K562 (cell line): Measurements from ENCODE around the gene GAL3ST3. TPM values are rescaled to one million over a fixed set of nuclear protein-coding genes. Genes with fewer than 3 reads are reported as not detected.
A peak's percentile ranks its signal among the peaks of the same experiment; 100 is the strongest.

ENCODE experiments used
- BCOR ChIP-seq: fragments of 450-650 bp; IDR thresholded peaks from 2 replicates; pipeline ENCODE4 v1.6.1; 2016
- BMI1 ChIP-seq: fragments of 150-350 bp; IDR thresholded peaks from 2 replicates; pipeline ENCODE4 v1.6.1; 2014; ENCODE audit warnings: low read length
- HEY1 ChIP-seq: fragments of 250-450 bp; sonication (Bioruptor Pico); IDR thresholded peaks from 2 replicates; pipeline ENCODE4 v1.5.0; 2020; ENCODE audit warnings: mild to moderate bottlenecking, moderate library complexity, borderline replicate concordance
- HNRNPH1 ChIP-seq: fragments of 200-400 bp; formaldehyde crosslinking; optimal IDR thresholded peaks from 2 replicates; pipeline ENCODE3; 2017; ENCODE audit warnings: low read depth, mild to moderate bottlenecking, low read length, moderate library complexity
- HOMEZ ChIP-seq: fragments of 250-450 bp; sonication (Bioruptor Pico); IDR thresholded peaks from 2 replicates; pipeline ENCODE4 v1.4.0; 2020; ENCODE audit warnings: mild to moderate bottlenecking, moderate library complexity
- MBD1 ChIP-seq: fragments of 250-450 bp; sonication (Bioruptor Pico); IDR thresholded peaks from 2 replicates; pipeline ENCODE4 v1.8.0; 2022; ENCODE audit warnings: inconsistent platforms
- MCM7 ChIP-seq, 2 experiments: fragments of 450-650 bp; IDR thresholded peaks; 2 replicates each; pipeline ENCODE4 v1.6.1; 2016 to 2018
- MEIS2 ChIP-seq: fragments of 450-650 bp; IDR thresholded peaks from 2 replicates; pipeline ENCODE4 v1.6.1; 2014; ENCODE audit warnings: mild to moderate bottlenecking; ENCODE audit not compliant: partially characterized antibody
- NCOA2 ChIP-seq, 2 experiments: fragments of 450-650 bp; IDR thresholded peaks; 2 replicates each; pipeline ENCODE4 v1.6.1; 2018; ENCODE audit warnings: mild to moderate bottlenecking in 2 of 2, moderate library complexity in 1 of 2; ENCODE audit not compliant: partially characterized antibody in 2 of 2
- NR4A1 ChIP-seq, 2 experiments: fragments of 250-450 bp in 1 of 2; fragments of 450-650 bp in 1 of 2; sonication (Bioruptor Pico) in 1 of 2; IDR thresholded peaks; 2 replicates each; pipeline versions ENCODE4 v1.4.0 to v1.6.1; 2016 to 2020; ENCODE audit warnings: mild to moderate bottlenecking in 2 of 2, missing compliant biosample characterization in 1 of 2, missing genetic modification characterization in 1 of 2, moderate library complexity in 1 of 2
- PPARD ChIP-seq: fragments of 250-450 bp; sonication (Bioruptor Pico); IDR thresholded peaks from 2 replicates; pipeline ENCODE4 v1.8.0; 2022; ENCODE audit warnings: inconsistent platforms, mild to moderate bottlenecking, moderate library complexity
- SP2 ChIP-seq: IDR thresholded peaks from 2 replicates; pipeline ENCODE4 v1.6.1; 2011; ENCODE audit warnings: mild to moderate bottlenecking, low read depth, low read length, moderate library complexity; ENCODE audit not compliant: poor library complexity, severe bottlenecking; ENCODE audit errors: extremely low read depth
- TEAD2 ChIP-seq: fragments of 450-650 bp; IDR thresholded peaks from 2 replicates; pipeline ENCODE4 v1.6.1; 2016; ENCODE audit warnings: missing genetic modification characterization, control low read depth, missing compliant biosample characterization
- polyA plus RNA-seq, 8 experiments: library from polyadenylated mRNA; depleted of rRNA in 4 of 8; stranded (reverse) in 5 of 8; unstranded in 3 of 8; fragments of >200 nt; fragmentation: Nextera tagmentation in 2 of 8; fragmentation: Illumina TruSeq in 1 of 8; extraction: Ambion mirVana in 2 of 8; extraction: Trizol in 1 of 8; gene quantifications; 2 replicates each; pipeline versions ENCODE4 v1.2.1 to v1.2.3, GENCODE V29; 2011 to 2014; ENCODE audit warnings: inconsistent platforms in 1 of 8, missing spikeins in 1 of 8
- total RNA-seq, 7 experiments: library from RNA; depleted of rRNA in 6 of 7; stranded (reverse); fragments of >200 nt in 6 of 7; fragmentation: Illumina TruSeq in 2 of 7; extraction: Trizol in 2 of 7; gene quantifications; 2 replicates each; pipeline versions ENCODE4 v1.2.1 to v1.2.3, GENCODE V29; 2011 to 2021; ENCODE audit warnings: low replicate concordance in 1 of 7
- TF ChIP-seq, protein P1 (sequence below): fragments of 450-650 bp; IDR thresholded peaks from 2 replicates; pipeline ENCODE4 v1.7.1; 2018; ENCODE audit warnings: mild to moderate bottlenecking, low read depth; ENCODE audit not compliant: partially characterized antibody
- TF ChIP-seq, protein P2 (sequence below): fragments of 250-450 bp; sonication (Bioruptor Pico); IDR thresholded peaks from 2 replicates; pipeline ENCODE4 v1.5.0; 2022; ENCODE audit warnings: mild to moderate bottlenecking
- TF ChIP-seq, protein P3 (sequence below): fragments of 200-800 bp; sonication (Bioruptor generic); IDR thresholded peaks from 2 replicates; pipeline ENCODE4 v1.6.1; 2017; ENCODE audit warnings: missing genetic modification characterization, missing compliant biosample characterization
- TF ChIP-seq, protein P4 (sequence below): fragments of 450-650 bp; formaldehyde crosslinking; IDR thresholded peaks from 2 replicates; pipeline ENCODE4 v1.4.0; 2022; ENCODE audit warnings: mild to moderate bottlenecking, moderate library complexity

Gene GAL3ST3
- total and polyA plus RNA-seq, 9 of the 15 experiments (the other 6 are each of a cell fraction or from before 2014, with no cell fraction given), result not detected

DNA sequence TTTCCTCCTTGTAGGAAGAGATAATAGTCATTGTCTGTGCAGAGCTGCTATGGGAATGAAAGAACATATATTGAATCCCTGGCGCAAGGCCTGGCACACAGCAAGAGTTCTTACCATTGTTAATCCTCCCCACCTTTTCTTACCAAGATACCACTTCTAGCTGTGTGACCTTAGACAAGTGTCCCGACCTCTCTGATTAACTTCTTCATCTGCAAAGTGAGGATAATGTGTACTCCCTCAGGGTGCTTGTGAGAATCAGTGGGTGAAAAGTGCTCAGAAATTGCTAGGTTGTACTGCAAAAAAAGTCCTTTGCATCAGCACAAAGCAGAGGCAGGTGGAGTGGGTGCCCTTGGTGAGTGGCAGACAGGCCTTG, 40.9 kb downstream of the GAL3ST3 start (continued):
- no peak for TF ChIP-seq NCOA2 (IDR thresholded peaks at IDR 0.05; ENCODE audit: partially characterized antibody in 2 of 2)
- no peak for TF ChIP-seq TEAD2 (tag)
- no peak for TF ChIP-seq MBD1 (CRISPR knock-in tag)
- TF ChIP-seq, protein P1, sequence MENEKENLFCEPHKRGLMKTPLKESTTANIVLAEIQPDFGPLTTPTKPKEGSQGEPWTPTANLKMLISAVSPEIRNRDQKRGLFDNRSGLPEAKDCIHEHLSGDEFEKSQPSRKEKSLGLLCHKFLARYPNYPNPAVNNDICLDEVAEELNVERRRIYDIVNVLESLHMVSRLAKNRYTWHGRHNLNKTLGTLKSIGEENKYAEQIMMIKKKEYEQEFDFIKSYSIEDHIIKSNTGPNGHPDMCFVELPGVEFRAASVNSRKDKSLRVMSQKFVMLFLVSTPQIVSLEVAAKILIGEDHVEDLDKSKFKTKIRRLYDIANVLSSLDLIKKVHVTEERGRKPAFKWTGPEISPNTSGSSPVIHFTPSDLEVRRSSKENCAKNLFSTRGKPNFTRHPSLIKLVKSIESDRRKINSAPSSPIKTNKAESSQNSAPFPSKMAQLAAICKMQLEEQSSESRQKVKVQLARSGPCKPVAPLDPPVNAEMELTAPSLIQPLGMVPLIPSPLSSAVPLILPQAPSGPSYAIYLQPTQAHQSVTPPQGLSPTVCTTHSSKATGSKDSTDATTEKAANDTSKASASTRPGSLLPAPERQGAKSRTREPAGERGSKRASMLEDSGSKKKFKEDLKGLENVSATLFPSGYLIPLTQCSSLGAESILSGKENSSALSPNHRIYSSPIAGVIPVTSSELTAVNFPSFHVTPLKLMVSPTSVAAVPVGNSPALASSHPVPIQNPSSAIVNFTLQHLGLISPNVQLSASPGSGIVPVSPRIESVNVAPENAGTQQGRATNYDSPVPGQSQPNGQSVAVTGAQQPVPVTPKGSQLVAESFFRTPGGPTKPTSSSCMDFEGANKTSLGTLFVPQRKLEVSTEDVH, result no peak
- TF ChIP-seq HNRNPH1, result no peak
- no peak for TF ChIP-seq HEY1
- TF ChIP-seq SP2, result no peak
- no peak for TF ChIP-seq BMI1
- TF ChIP-seq, protein P2, sequence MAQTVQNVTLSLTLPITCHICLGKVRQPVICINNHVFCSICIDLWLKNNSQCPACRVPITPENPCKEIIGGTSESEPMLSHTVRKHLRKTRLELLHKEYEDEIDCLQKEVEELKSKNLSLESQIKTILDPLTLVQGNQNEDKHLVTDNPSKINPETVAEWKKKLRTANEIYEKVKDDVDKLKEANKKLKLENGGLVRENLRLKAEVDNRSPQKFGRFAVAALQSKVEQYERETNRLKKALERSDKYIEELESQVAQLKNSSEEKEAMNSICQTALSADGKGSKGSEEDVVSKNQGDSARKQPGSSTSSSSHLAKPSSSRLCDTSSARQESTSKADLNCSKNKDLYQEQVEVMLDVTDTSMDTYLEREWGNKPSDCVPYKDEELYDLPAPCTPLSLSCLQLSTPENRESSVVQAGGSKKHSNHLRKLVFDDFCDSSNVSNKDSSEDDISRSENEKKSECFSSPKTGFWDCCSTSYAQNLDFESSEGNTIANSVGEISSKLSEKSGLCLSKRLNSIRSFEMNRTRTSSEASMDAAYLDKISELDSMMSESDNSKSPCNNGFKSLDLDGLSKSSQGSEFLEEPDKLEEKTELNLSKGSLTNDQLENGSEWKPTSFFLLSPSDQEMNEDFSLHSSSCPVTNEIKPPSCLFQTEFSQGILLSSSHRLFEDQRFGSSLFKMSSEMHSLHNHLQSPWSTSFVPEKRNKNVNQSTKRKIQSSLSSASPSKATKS (CRISPR knock-in tag), result no peak
- TF ChIP-seq NR4A1 (CRISPR knock-in tag; IDR thresholded peaks at IDR 0.05), result no peak
- no peak for TF ChIP-seq NR4A1 (tag; IDR thresholded peaks at IDR 0.05)
- TF ChIP-seq, protein P3, sequence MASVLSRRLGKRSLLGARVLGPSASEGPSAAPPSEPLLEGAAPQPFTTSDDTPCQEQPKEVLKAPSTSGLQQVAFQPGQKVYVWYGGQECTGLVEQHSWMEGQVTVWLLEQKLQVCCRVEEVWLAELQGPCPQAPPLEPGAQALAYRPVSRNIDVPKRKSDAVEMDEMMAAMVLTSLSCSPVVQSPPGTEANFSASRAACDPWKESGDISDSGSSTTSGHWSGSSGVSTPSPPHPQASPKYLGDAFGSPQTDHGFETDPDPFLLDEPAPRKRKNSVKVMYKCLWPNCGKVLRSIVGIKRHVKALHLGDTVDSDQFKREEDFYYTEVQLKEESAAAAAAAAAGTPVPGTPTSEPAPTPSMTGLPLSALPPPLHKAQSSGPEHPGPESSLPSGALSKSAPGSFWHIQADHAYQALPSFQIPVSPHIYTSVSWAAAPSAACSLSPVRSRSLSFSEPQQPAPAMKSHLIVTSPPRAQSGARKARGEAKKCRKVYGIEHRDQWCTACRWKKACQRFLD, result no peak
- no peak for TF ChIP-seq HOMEZ
- TF ChIP-seq MCM7 (IDR thresholded peaks at IDR 0.05), result no peak
- TF ChIP-seq MEIS2, result no peak
- TF ChIP-seq, protein P4, sequence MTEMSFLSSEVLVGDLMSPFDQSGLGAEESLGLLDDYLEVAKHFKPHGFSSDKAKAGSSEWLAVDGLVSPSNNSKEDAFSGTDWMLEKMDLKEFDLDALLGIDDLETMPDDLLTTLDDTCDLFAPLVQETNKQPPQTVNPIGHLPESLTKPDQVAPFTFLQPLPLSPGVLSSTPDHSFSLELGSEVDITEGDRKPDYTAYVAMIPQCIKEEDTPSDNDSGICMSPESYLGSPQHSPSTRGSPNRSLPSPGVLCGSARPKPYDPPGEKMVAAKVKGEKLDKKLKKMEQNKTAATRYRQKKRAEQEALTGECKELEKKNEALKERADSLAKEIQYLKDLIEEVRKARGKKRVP, result no peak
- no peak for TF ChIP-seq PPARD (CRISPR knock-in tag)
- TF ChIP-seq BCOR, result peak; percentile 97
